GM18505 (cell line): Measurements from ENCODE around the gene ZNF212.
A peak's percentile ranks its signal among the peaks of the same experiment; 100 is the strongest.

Source experiments
- ATAC-seq: cut with Tn5 transposase; IDR thresholded peaks from one replicate; pipeline ENCODE4 v1.9.1; 2021; ENCODE audit not compliant: unreplicated experiment
- POLR2A ChIP-seq: IDR thresholded peaks from 4 replicates; pipeline ENCODE4 v1.6.1; 2011; ENCODE audit warnings: borderline replicate concordance; ENCODE audit not compliant: insufficient read depth, insufficient read length; ENCODE audit errors: extremely low read depth

Gene ZNF212

DNA sequence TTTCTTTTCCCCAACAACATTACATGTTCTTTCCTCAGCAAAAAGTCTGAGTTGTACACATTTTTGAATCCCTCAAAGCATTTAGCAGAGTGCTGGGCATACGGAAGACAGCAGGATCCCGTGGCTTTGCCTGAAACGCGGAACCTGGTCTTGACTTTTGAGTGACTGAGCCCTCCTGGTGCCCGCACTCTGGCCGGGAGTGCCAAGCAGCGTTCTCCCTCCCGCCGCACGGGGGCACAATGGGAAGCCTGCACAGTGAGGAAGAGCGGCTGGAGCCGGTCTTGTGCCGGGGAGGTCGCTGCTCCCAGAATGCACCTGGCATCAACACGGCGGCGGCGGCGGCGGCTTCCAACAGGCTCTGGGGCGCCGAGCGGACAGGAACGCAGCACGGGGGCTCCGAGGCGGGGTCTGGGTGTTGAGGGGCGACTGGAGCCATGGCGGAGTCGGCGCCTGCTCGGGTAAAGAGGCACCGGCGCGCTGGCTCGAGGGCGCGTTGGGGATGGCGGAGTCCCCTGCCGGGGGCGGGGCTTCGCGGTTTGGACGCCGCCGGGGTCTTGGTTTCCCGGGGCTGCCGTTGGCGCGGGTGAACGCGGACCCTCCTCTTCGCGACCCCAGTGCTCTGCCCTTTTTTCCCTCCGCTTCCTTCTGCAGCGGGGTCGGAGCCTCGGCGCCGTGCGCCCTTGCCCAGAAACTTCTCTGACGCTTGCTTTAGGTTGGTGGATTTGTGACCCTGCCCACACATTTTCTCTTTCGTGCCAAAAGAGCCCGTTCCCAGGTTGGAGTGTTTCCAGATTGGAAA is at the start of gene ZNF212:
TSS of gene ZNF212 (plus strand) at position 307 of the 799 bp plus-strand sequence. CDS start at position 435, 128 bp downstream.
- peak; percentile 99 for ATAC-seq
- peak; percentile 76 for TF ChIP-seq POLR2A

DNA sequence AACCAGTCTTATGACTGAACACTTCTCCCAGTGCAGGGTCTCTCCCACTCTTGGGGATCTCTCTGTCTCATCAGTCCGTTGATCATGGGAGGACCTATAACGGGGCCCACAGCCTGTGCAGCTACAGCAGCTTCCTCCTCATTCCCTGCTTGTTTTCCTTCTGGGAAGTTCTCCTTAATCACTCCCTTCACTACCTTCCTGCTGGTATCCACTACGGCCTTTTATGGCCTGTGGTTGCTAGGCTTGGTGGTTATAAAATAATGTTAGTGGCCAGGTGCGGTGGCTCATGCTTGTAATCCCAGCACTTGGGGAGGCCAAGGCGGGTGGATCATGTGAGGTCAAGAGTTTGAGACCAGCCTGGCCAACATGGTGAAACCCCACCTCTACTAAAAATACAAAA is 47.6 kb upstream of the ZNF212 start:
- TF ChIP-seq POLR2A, result no peak
- no peak for ATAC-seq

DNA sequence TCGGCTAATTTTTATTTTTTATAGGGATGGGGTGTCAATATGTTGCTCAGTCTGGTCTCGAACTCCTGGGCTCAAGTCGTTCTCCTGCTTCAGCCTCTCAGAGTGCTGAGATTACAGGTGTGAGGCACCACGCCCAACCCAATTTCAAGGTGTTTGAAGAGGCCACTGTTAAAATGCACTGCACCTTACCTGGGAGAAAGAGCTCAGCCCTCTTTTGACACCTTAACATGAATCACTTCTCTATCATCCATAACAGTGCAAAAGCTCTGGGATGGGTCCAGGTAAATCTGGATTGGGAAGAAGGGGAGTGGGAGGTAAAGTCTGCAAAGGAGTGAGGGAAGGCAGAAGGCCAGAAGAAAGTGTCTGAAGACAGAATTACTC is 44.7 kb upstream of the ZNF212 start:
- no peak for TF ChIP-seq POLR2A
- no peak for ATAC-seq

DNA sequence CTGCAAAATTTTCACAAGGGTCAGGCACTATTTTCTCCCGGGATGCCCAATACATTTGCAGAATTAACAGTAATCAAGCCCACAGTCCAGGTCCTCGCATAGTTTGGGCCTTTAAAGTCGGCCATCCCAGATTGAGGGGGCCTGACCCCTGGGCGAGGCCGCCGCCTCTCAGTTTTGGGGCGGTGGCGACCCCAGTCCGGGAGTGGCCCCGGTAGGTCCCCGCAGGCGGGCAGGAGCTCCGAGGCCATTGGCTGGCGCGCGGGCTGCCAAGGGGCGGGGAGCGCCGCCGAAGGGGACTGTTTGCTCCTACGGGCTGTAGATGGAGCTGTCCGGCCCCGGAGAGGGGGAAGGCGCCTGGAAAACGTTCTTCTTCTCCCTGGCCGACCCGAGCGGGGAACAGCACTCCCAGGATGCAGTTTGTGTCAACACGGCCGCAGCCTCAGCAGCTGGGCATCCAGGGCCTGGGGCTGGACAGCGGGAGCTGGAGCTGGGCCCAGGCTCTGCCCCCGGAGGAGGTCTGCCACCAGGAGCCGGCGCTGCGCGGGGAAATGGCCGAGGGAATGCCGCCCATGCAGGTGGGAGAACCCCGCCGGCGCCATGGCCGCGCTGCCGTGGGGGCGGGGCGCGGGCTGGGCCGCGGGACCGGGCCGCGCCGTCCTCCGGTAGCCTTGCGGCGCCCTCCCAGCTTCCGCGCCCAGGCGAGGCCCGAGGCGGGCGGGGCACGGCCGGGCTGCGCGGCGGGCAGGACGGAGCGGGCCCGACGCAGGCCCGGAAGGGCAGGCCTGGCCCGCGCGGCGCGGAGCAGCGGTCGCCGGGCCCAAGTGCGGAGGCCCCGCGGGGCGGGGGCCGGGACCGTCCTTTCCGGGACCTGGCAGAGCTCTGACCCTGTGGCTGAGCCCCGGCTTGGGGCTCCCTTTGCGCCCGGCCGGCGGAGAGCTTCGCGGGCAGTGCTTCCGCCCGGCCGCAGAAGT is 44.0 kb upstream of the ZNF212 start, which contains the start of gene ZNF282:
TSS of gene ZNF282 (plus strand) at position 367 of the 971 bp plus-strand sequence. CDS start at position 411, 44 bp downstream.
- peak; percentile 76 for TF ChIP-seq POLR2A
- peak; percentile 94 for ATAC-seq

DNA sequence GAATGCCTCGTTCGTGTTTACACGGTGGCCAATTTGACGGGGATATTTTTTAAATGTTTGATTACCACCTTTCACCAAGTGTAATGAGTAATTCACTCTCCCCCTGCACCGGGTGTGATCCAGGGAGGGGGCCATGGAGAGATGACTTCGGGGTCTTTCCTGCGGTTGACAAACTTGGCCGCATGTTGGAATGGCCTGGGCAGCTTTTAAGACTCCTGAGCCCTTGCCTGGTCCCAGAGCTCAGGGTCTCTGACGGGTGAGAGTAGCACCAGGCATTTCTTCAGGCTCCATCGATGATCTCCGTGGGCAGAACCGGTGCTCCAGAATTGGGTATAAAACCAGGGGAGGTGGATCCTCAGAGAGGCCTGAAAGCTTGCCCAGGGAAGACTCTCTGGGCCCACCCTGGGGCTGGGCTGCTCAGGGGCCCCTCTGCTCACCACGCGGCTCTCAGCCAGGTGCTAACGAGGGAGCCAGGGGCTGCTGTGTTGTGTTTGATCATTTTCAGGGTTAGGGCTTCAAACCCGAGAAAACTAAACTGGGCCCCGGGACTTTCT is 43.2 kb upstream of the ZNF212 start:
- ATAC-seq, result no peak

DNA sequence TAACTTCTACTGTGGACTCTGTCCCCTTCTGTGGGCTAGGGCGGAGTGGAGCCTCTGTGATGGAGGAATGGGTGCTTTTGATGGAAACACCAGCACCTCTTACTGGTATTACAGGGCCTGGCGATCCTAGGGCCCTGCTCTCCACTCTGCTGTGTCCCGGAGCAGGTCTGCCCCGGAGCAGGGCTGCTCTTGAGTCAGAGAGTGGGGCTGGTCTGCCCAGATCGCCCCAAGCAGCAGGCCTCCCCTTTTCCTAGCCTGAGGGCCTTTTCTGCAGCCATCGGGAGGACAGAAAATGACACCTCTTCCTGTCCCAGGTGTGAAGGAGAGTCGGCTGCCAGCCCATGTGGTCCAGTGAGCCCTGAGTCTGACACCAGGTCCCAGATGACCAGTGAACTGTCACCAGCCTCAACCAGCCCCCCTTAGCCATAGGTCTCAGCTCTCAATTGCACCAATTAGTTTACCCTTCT is 42.7 kb upstream of the ZNF212 start:
- ATAC-seq, result no peak
- TF ChIP-seq POLR2A, result no peak

More for the DNA sequence above, 43.2 kb upstream of the ZNF212 start:
- no peak for TF ChIP-seq POLR2A

DNA sequence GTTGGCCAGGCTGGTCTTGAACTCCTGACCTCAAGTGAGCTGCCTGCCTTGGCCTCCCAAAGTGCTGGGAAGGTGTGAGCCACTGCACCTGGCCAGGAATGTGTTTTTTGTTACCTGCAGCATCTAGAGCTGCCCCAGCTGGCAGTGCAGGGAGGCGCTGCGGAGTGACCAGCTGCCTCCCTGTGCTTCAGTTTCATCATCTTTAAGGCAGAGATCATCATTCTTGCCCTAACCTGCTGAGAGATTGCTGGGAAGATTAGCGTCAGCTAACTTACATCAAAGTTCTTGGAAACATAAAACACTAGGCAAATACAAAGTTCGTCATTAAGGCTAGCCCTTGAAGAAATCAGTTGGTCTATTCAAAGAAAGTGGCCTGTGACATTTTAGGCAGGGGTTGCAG is 41.8 kb upstream of the ZNF212 start:
- no peak for TF ChIP-seq POLR2A
- no peak for ATAC-seq

DNA sequence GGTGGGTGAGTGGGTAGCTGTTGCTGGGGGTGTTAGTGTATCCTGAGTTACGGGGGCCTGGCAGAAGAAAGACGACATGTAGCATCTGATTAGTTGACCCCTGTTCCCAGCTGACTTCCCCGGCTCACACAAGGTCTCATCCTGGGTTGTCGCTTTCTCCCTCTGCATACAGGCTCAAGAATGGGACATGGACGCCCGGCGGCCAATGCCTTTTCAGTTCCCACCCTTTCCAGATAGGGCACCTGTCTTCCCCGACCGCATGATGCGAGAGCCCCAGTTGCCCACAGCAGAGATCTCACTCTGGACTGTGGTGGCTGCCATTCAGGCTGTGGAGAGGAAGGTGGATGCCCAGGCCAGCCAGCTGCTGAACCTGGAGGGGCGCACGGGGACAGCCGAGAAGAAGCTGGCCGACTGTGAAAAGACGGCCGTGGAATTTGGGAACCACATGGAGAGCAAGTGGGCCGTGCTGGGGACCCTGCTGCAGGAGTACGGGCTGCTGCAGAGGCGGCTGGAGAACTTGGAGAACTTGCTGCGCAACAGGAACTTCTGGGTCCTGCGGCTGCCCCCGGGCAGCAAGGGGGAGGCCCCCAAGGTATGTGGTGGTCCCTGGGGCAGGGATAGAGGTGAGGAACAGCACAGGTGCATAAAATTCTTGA is 41.2 kb upstream of the ZNF212 start:
- no peak for ATAC-seq
- TF ChIP-seq POLR2A, result no peak

DNA sequence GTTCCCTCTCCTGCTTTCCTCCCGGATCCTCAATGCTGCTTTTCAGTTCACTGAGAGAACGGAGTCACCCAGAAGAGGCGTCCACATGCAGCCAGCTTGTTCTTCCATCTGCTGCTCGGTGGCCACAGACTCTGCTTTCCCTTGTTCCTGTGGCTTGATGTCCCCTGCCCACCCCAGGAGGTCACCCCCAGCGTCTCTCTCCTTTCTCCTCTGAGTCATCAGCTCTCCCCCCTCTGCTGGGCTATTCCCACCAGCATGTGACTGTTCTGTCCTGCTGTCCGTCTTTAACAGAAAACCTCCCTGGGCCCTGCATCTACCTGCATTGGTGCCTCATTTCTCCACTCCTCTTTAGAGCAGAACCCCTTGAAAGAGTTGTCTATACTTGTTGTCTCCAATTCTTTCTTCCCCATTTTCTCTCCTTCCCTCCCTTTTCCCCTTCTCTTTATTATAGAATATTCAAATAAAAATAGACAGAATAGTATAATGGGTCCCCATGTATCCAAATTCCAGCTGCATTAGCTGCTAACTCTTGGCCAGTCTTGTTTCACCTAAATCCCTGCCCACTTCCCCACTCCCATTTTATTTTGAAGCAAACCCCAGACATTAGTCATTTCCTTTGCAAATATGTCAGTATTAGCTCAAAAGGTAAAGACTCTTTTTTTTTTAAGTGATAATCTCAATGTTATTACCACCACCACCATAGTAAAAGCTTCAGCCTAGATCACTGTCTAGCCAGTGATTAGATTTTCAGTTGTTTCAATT is 40.0 kb upstream of the ZNF212 start:
- no peak for TF ChIP-seq POLR2A
- no peak for ATAC-seq

DNA sequence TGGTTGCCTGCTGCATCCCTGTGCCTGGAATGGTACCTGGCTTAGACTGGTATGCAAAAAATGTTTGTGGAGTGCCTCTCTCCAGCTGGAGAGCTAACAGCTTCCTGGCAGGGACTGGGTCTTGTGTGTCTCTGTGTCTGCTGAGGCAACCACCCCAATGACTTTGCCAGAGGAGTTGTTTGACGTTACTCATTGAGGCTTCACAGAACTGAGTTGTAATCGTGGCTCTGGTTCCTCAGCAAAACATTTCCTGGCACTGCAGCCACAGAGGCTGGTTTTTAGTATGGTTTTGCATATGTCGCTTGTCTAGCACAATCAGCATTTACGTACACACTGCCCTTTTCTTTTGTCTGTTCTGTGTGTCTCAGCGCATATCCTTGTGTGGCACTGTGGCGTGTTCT is 36.6 kb upstream of the ZNF212 start:
- no peak for ATAC-seq
- no peak for TF ChIP-seq POLR2A

DNA sequence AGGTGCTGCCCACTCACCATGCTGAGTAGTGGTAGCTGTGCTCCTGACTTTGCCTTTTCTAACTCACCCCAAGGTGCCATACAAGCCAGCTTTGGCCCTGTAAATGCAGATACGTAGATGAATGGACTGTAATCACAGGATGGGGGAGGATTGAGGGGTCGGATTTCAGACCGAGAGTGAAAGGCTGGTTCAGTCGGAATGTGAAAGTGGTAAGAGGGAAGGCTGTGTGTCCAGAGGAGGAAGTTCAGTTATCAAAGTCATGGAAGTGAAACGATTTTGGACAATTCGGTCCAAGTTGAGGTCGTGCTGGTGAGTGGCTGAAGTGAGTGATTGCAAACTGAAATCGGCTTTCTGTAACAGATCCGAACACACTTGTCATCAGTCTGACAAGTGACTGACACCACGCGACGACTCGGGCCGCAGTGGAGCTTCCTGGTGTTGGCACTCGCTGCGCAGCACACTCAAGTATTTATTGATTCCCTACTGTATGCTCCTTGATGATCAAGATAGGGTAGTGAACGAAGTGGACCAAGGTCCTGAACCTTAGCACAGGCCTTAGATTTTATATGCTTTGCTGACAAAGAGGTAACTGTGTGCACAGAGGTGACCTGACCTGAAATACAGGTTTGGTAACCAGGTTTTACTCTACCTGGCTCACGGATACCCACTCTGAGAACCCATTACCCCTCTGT is 33.6 kb upstream of the ZNF212 start:
- no peak for TF ChIP-seq POLR2A
- no peak for ATAC-seq
